HepG2 (cell line): ENCODE measurements around the gene C2orf80. TPM values are rescaled to one million over a fixed set of nuclear protein-coding genes. Genes with fewer than 3 reads are reported as not detected.
"Not testable (repeated sequence)": the region's sequence is repeated elsewhere in the genome, so short reads cannot be mapped to it uniquely, and the experiment has no call there.

Source experiments
- ATAC-seq: fragments of 200-7000 bp; cut with Tn5 transposase; 3 replicates; pipeline ENCODE4 v1.9.1; 2020; ENCODE audit warnings: mild to moderate bottlenecking, moderate library complexity
- BruUV-seq: library from RNA; stranded (reverse); fragments of 400-500 nt; replicated peaks from 2 replicates; lab custom pipeline; 2021; lab: Mats Ljungman, UMichigan
- CTCF ChIA-PET: fragments of 300-600 bp; formaldehyde crosslinking; extraction: SDS; loops from one replicate; lab custom pipeline; 2021; ENCODE audit warnings: low total read pairs, inconsistent platforms, low intra/inter-chr PET ratio; lab: Yijun Ruan, JAX
- POLR2A ChIA-PET: fragments of 350-600 bp; sonication (Branson Sonifier 250); formaldehyde crosslinking; loops from one replicate; lab custom pipeline; 2020; ENCODE audit warnings: antibody characterized with exemption, inconsistent platforms; lab: Yijun Ruan, JAX
- DNase-seq: peaks from one replicate; pipeline ENCODE4 v3.0.0-alpha.2; 2015; ENCODE audit warnings: low spot score
- FAIRE-seq: peaks from 3 replicates; lab custom pipeline; 2011; peaks lifted over from hg19 to GRCh38; lab: Jason Lieb, UNC
- H2AFZ ChIP-seq: one replicate; pipeline ENCODE4 v1.6.1; 2011; ENCODE audit warnings: low read length, inconsistent platforms
- H3K27ac ChIP-seq: fragments of 300-600 bp; 3 replicates; pipeline ENCODE4 v1.8.0; 2011; ENCODE audit warnings: mixed run types, mild to moderate bottlenecking, mixed read lengths, low read length, inconsistent platforms; ENCODE audit not compliant: insufficient read depth; ENCODE audit errors: extremely low read length
- H3K27me3 ChIP-seq, 2 experiments: fragments of 200-600 bp in 1 of 2; 2 replicates in 1 of 2; 3 replicates in 1 of 2; pipeline versions ENCODE4 v1.6.0 to v1.8.0; 2011; ENCODE audit warnings: low read length in 2 of 2, mild to moderate bottlenecking in 2 of 2, moderate library complexity in 2 of 2, inconsistent platforms in 1 of 2; ENCODE audit not compliant: insufficient read depth in 2 of 2, control insufficient read depth in 1 of 2
- H3K36me3 ChIP-seq, 2 experiments: fragments of 200-600 bp in 1 of 2; replicated peaks in 1 of 2; 2 replicates in 1 of 2; 3 replicates in 1 of 2; pipeline versions ENCODE4 v1.5.1 to v1.8.0; 2011; ENCODE audit warnings: low read length in 2 of 2, inconsistent platforms in 1 of 2; ENCODE audit not compliant: insufficient read depth in 2 of 2, control insufficient read depth in 1 of 2
- H3K4me1 ChIP-seq: 2 replicates; pipeline ENCODE4 v1.5.1; 2012; ENCODE audit warnings: low read length, inconsistent platforms; ENCODE audit not compliant: insufficient read depth
- H3K4me2 ChIP-seq: 2 replicates; pipeline ENCODE4 v1.6.0; 2011; ENCODE audit warnings: low read depth, low read length, inconsistent platforms
- H3K4me3 ChIP-seq, 3 experiments: fragments of 200-600 bp in 1 of 3; sonication (generic), shearing (Covaris generic) in 1 of 3; replicated peaks in 1 of 3; 2 replicates each; pipeline ENCODE4 v1.5.1; 2011 to 2016; ENCODE audit warnings: low read length in 3 of 3, inconsistent platforms in 2 of 3, low read depth in 2 of 3, mild to moderate bottlenecking in 2 of 3, control low read depth in 1 of 3, mixed read lengths in 1 of 3; ENCODE audit not compliant: insufficient read depth in 1 of 3
- H3K79me2 ChIP-seq: one replicate; pipeline ENCODE4 v1.6.1; 2011; ENCODE audit warnings: low read length, inconsistent platforms; ENCODE audit not compliant: insufficient read depth
- H3K9ac ChIP-seq: 2 replicates; pipeline ENCODE4 v1.6.0; 2011; ENCODE audit warnings: mild to moderate bottlenecking, low read depth, low read length, inconsistent platforms; ENCODE audit not compliant: insufficient read depth
- H3K9me3 ChIP-seq: 2 replicates; pipeline ENCODE4 v1.5.1; 2012; ENCODE audit warnings: mild to moderate bottlenecking, low read length
- H4K20me1 ChIP-seq: 2 replicates; pipeline ENCODE4 v1.6.0; 2011; ENCODE audit warnings: inconsistent platforms, mild to moderate bottlenecking, low read length, moderate library complexity; ENCODE audit not compliant: insufficient read depth
- NR2F6 ChIP-seq, 2 experiments: IDR thresholded peaks; 2 replicates each; pipeline ENCODE4 v1.6.1; 2016; ENCODE audit warnings: antibody characterized with exemption in 1 of 2, mild to moderate bottlenecking in 1 of 2
- WGBS: methylation state at CpG from one replicate; pipeline ENCODE4 v1.1.6; 2017; ENCODE audit warnings: low lambda C conversion rate; 5-methylcytosine and 5-hydroxymethylcytosine counted together
- in situ Hi-C: cut with HindIII; loops from 2 replicates; pipeline ENCODE4 v1.10.0; 2017; ENCODE audit warnings: low pct_unique_long_range_greater_than_20kb; ENCODE audit not compliant: extremely low pct_ligation_motif_present
- intact Hi-C: fragments of 100-400 bp; cut with micrococcal nuclease; formaldehyde crosslinking; loops from one replicate; pipeline ENCODE4 v1.10.0; 2022; ENCODE audit not compliant: unreplicated experiment
- polyA plus RNA-seq, 8 experiments: library from polyadenylated mRNA; depleted of rRNA in 3 of 8; stranded (reverse) in 7 of 8; unstranded in 1 of 8; fragments of >200 nt; fragmentation: Illumina TruSeq in 4 of 8; extraction: Trizol in 4 of 8; gene quantifications; 2 replicates each; pipeline versions ENCODE4 v1.2.1 to v1.2.3, GENCODE V29; 2011 to 2016; ENCODE audit warnings: low read depth in 4 of 8, missing spikeins in 1 of 8, mixed read lengths in 1 of 8; ENCODE audit not compliant: insufficient read depth in 1 of 8
- total RNA-seq, 5 experiments: library from RNA; depleted of rRNA; stranded (reverse); fragments of >200 nt; fragmentation: Illumina TruSeq; extraction: Trizol; gene quantifications; 2 replicates each; pipeline ENCODE4 v1.2.3, GENCODE V29; 2016; ENCODE audit warnings: low read depth in 1 of 5

C2orf80 gene
- total and polyA plus RNA-seq, 2 of the 13 experiments (the other 11 are each of a cell fraction or from before 2014, with no cell fraction given): not detected

DNA sequence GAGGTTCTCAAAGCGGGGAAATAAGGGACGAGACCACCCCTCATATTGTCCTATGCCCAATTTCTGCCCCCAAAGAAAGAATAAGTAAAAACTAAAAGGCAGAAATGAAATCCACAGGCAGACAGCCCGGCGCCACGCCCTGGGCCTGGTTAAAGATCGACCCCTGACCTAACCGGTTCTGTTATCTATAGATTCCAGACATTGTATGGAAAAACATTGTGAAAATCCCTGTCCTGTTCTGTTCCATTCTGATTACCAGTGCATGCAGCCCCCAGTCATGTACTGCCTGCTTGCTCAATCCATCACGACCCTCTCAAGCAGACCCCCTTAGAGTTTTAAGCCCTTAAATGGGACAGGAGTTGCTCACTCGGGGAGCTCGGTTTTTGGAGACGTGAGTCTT, 72.4 kb downstream of the C2orf80 start:
- whole genome bisulfite sequencing: 41% methylated on average over 11 of the region's 11 CpGs
- POLR2A ChIA-PET; FAIRE-seq; BruUV-seq; H3K9ac ChIP-seq; H3K27ac ChIP-seq; H2AFZ ChIP-seq; H3K4me3 ChIP-seq; intact Hi-C loops; DNase-seq; CTCF ChIA-PET; ATAC-seq; H3K4me2 ChIP-seq; H3K36me3 ChIP-seq; H3K9me3 ChIP-seq; H3K79me2 ChIP-seq; in situ Hi-C loops; H4K20me1 ChIP-seq; TF ChIP-seq NR2F6 (CRISPR knock-in tag; IDR thresholded peaks at IDR 0.05): not testable (repeated sequence)
- peaks cover 30% of the 10 kb centered on the region for H3K4me1 ChIP-seq
- TF ChIP-seq NR2F6 (IDR thresholded peaks at IDR 0.05): peak; percentile 16; the same call in 1 of the 2 replicates
- peaks cover 1 to 11% of the 10 kb centered on the region in 2 experiments; a peak in 2 of 5 replicates for H3K27me3 ChIP-seq

Other genes with a start within 250 kb of the C2orf80 start
- 4.5 and 5.3 TPM in 2 replicates for gene PLEKHM3, start 164.5 kb downstream of the C2orf80 start, total RNA-seq (2016; rRNA removed; fragmentation: Illumina TruSeq; extraction: Trizol)
- 4.7 and 4.8 TPM in 2 replicates for gene PLEKHM3, start 164.5 kb downstream of the C2orf80 start, polyA plus RNA-seq (2011; rRNA removed)
- not detected in 2 replicates for gene CRYGD, start 65.5 kb downstream of the C2orf80 start, total RNA-seq (2016; rRNA removed; fragmentation: Illumina TruSeq; extraction: Trizol)
- not detected in 2 replicates for gene CRYGD, start 65.5 kb downstream of the C2orf80 start, polyA plus RNA-seq (2011; rRNA removed)
- 0.27 TPM in 1 of 2 replicates, not detected in the other for gene CRYGC, start 60.2 kb downstream of the C2orf80 start, total RNA-seq (2016; rRNA removed; fragmentation: Illumina TruSeq; extraction: Trizol)
- 0.20 and 0.21 TPM in 2 replicates for gene CRYGC, start 60.2 kb downstream of the C2orf80 start, polyA plus RNA-seq (2011; rRNA removed)
- gene CRYGB, start 43.9 kb downstream of the C2orf80 start, total RNA-seq (2016; rRNA removed; fragmentation: Illumina TruSeq; extraction: Trizol): not detected in 2 replicates
- gene CRYGB, start 43.9 kb downstream of the C2orf80 start, polyA plus RNA-seq (2011; rRNA removed): not detected in 2 replicates
- gene CRYGA, start 26.4 kb downstream of the C2orf80 start, total RNA-seq (2016; rRNA removed; fragmentation: Illumina TruSeq; extraction: Trizol): not detected in 2 replicates
- gene CRYGA, start 26.4 kb downstream of the C2orf80 start, polyA plus RNA-seq (2011; rRNA removed): not detected in 2 replicates
- 1,077 and 1,654 TPM in 2 replicates for gene IDH1, start 65.0 kb upstream of the C2orf80 start, total RNA-seq (2016; rRNA removed; fragmentation: Illumina TruSeq; extraction: Trizol)
- gene IDH1, start 65.0 kb upstream of the C2orf80 start, polyA plus RNA-seq (2011; rRNA removed): 258 and 312 TPM in 2 replicates
- 21.7 and 24.4 TPM in 2 replicates for gene PIKFYVE, start 76.2 kb upstream of the C2orf80 start, total RNA-seq (2016; rRNA removed; fragmentation: Illumina TruSeq; extraction: Trizol)
- gene PIKFYVE, start 76.2 kb upstream of the C2orf80 start, polyA plus RNA-seq (2011; rRNA removed): 15.8 and 20.2 TPM in 2 replicates
- gene PTH2R, start 216.8 kb upstream of the C2orf80 start, total RNA-seq (2016; rRNA removed; fragmentation: Illumina TruSeq; extraction: Trizol): 0.04 TPM in 1 of 2 replicates, not detected in the other
- gene PTH2R, start 216.8 kb upstream of the C2orf80 start, polyA plus RNA-seq (2011; rRNA removed): not detected in 2 replicates